SK-N-MC (cell line): Measurements from ENCODE around the gene PRDM16.

Experiments
- EZH2 ChIP-seq: fragments of 200-600 bp; sonication (generic); IDR thresholded peaks from one replicate; pipeline ENCODE4 v1.6.1; 2017; ENCODE audit warnings: antibody characterized with exemption
- POLR2AphosphoS5 ChIP-seq: IDR thresholded peaks from 2 replicates; pipeline ENCODE4 v1.6.1; 2012; ENCODE audit warnings: mild to moderate bottlenecking, low read depth, low read length, borderline replicate concordance

- no peak for TF ChIP-seq POLR2AphosphoS5
- TF ChIP-seq EZH2 = no peak
Observed at GRCh38 chr1:3230553-3230952, 161.6 kb downstream of the PRDM16 start.
